HG02943 (cell line): ENCODE data around the gene KMO.

Source experiments
- ATAC-seq: cut with Tn5 transposase; IDR thresholded peaks from one replicate; pipeline ENCODE4 v1.9.1; 2021; ENCODE audit warnings: mild to moderate bottlenecking, low read depth, moderate library complexity; ENCODE audit not compliant: unreplicated experiment

The KMO gene

DNA sequence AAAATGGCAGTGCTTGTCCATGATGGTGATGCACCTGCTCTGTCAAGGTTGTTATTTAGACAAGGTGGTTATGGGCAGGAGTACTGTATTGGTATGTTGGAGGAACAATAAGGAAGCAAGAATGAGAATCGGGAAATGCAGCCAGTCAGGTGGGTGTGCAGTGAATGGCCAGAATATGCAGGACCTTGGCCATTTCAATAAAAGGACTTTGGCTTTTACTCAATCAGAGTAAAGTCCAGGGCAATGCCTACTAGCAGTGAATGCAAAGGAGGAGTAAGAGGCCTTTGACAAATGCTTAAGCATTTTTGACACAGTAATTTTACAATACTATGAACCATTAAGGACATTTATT lies 110.4 kb downstream of the KMO start:
- no peak for ATAC-seq

DNA sequence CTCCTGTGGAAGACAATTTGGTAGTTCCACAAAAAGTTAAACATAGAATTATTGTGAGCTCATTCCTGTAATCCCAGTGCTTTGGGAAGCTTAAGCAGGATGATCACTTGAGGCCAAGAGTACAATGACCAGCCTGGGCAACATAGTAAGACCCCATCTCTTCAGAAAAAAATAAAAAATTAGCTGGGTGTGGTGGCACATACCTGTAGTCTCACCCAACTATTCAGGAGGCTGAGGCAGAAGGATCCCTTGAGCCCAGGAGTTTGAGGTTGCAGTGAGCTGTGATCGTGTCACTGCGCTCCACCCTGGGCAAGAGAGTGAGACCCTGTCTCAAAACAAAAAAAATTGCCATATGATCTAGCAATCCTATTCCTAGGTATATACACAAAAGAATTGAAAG lies 112.1 kb downstream of the KMO start:
- no peak for ATAC-seq

DNA sequence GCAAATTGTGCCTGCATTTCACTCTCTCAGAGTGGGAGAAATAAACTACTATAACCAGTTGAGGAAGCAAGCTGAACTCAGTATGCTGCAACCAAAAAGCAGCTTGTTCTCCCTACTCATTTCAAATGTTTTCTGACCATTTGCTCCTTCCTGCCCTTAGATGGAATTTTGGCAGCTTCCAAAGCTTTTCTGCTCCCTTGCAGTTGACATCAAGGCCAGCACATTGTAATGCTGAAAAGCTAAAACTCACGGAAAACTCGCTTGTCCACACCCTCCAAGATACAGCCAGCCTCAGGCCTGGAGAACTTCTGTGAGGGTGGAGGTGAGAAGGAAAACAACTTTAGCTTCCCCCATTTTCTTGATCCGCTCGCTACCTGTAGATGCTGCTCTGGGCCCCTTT lies 113.0 kb downstream of the KMO start:
- no peak for ATAC-seq
